ENCODE results near the gene DDX25.

DDX25 gene

DNA sequence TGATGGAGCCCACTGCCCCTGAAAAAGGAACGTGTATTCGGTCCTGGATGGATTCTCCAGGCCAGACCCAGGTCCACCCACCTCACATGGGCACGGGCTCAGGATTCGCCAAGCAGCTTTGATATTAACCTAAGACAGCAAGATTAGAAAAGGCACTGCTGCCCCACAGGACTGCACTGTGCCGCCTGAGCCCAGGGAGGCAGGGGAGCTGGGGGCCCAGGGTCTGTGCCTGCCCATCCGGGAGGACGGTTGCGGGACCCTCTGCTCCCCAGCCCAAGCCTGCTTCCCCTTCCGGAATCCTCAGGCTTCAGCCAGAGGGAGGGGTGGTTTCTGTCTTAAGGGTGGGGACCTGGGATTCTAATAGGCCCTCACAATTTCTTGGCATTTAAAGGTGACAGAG, 28.0 kb downstream of the DDX25 start:
- no peak overlapping the region for H2BK15ac ChIP-seq (ENCODE audit: low read length)
- H3K18ac ChIP-seq (ENCODE audit: low read length), result no peak overlapping the region
- no peaks in the 10 kb centered on the region for H3K36me3 ChIP-seq (replicated peaks in 1 of 2; ENCODE audit: control insufficient read depth in 2 of 2, insufficient read depth in 2 of 2, low read length in 2 of 2)
- H3K4ac ChIP-seq (ENCODE audit: low read length), result no peak overlapping the region
- peak overlapping the region; percentile 47 for H2AK5ac ChIP-seq (ENCODE audit: low read depth, low read length)
- H2BK120ac ChIP-seq (ENCODE audit: low read depth, low read length), result no peak overlapping the region
- no peak overlapping the region for H2BK12ac ChIP-seq (ENCODE audit: low read length)
- H3K4me3 ChIP-seq (ENCODE audit: low read length in 2 of 2), result no peak overlapping the region
- no peak for DNase-seq (ENCODE audit: low spot score)
- peaks cover 0 to 2% of the 10 kb centered on the region in 2 donors for H3K9me3 ChIP-seq (replicated peaks in 1 of 2; ENCODE audit: control insufficient read depth in 2 of 2, insufficient read depth in 1 of 2, low read depth in 1 of 2, low read length in 2 of 2)
- H3K27ac ChIP-seq (replicated peaks; ENCODE audit: low read length), result no peak overlapping the region
- H4K8ac ChIP-seq (ENCODE audit: low read depth, low read length), result no peak overlapping the region
- H2AFZ ChIP-seq (ENCODE audit: low read length), result no peak overlapping the region
- H3K4me2 ChIP-seq (ENCODE audit: insufficient read depth, low read length, poor library complexity, severe bottlenecking), result no peak overlapping the region
- peaks cover 0 to 5% of the 10 kb centered on the region in 2 donors for H3K4me1 ChIP-seq (ENCODE audit: control insufficient read depth in 2 of 2, insufficient read depth in 1 of 2, low read depth in 1 of 2, low read length in 2 of 2)
- H4K91ac ChIP-seq (ENCODE audit: low read depth, low read length, poor library complexity), result no peak overlapping the region
- no CpG with 5 or more reads among the region's 9 CpGs for WGBS, 2 donors (ENCODE audit: extremely low coverage in 2 of 2, insufficient read length in 2 of 2, insufficient replicate concordance in 1 of 2)
- H3K9ac ChIP-seq (ENCODE audit: low read depth, low read length, poor library complexity), result no peak overlapping the region
- H3K27me3 ChIP-seq (ENCODE audit: control insufficient read depth in 3 of 3, insufficient read depth in 3 of 3, low read depth in 1 of 3, low read length in 3 of 3), result peaks cover 0 to 13% (median 0%) of the 10 kb centered on the region in 3 experiments
- H3K23ac ChIP-seq (ENCODE audit: low read depth, low read length, poor library complexity), result no peak overlapping the region
- H3K79me1 ChIP-seq (ENCODE audit: low read depth, low read length), result no peaks in the 10 kb centered on the region
- H2BK5ac ChIP-seq (ENCODE audit: low read length), result no peak overlapping the region
- H3K14ac ChIP-seq (ENCODE audit: low read length), result no peak overlapping the region

- Histone ChIP-seq H3K14ac (ENCODE audit: low read length) (no peak overlapping the region), H3K4me2 (ENCODE audit: insufficient read depth, low read length, poor library complexity, severe bottlenecking) (no peak overlapping the region), H2AFZ (ENCODE audit: low read length) (no peak overlapping the region), H2BK12ac (ENCODE audit: low read length) (no peak overlapping the region), H3K18ac (ENCODE audit: low read length) (no peak overlapping the region), H3K27me3 (ENCODE audit: control insufficient read depth in 3 of 3, insufficient read depth in 3 of 3, low read depth in 1 of 3, low read length in 3 of 3) (peaks cover 0 to 13% (median 0%) of the 10 kb centered on the region in 3 experiments), H3K9me3 (replicated peaks in 1 of 2; ENCODE audit: control insufficient read depth in 2 of 2, insufficient read depth in 1 of 2, low read depth in 1 of 2, low read length in 2 of 2) (peaks cover 0 to 2% of the 10 kb centered on the region in 2 donors), H2BK15ac (ENCODE audit: low read length) (no peak overlapping the region), H3K9ac (ENCODE audit: low read depth, low read length, poor library complexity) (no peak overlapping the region), H3K79me1 (ENCODE audit: low read depth, low read length) (no peaks in the 10 kb centered on the region), H4K91ac (ENCODE audit: low read depth, low read length, poor library complexity) (no peak overlapping the region), H3K4me1 (ENCODE audit: control insufficient read depth in 2 of 2, insufficient read depth in 1 of 2, low read depth in 1 of 2, low read length in 2 of 2) (peaks cover 0 to 7% of the 10 kb centered on the region in 2 donors), H2BK5ac (ENCODE audit: low read length) (no peak overlapping the region), H2BK120ac (ENCODE audit: low read depth, low read length) (no peak overlapping the region), H3K4ac (ENCODE audit: low read length) (no peak overlapping the region), H4K8ac (ENCODE audit: low read depth, low read length) (no peak overlapping the region), H3K23ac (ENCODE audit: low read depth, low read length, poor library complexity) (no peak overlapping the region), H3K36me3 (replicated peaks in 1 of 2; ENCODE audit: control insufficient read depth in 2 of 2, insufficient read depth in 2 of 2, low read length in 2 of 2) (no peaks in the 10 kb centered on the region), H3K4me3 (ENCODE audit: low read length in 2 of 2) (no peak overlapping the region), H2AK5ac (ENCODE audit: low read depth, low read length) (no peak overlapping the region), H3K27ac (replicated peaks; ENCODE audit: low read length) (no peak overlapping the region)
- DNase-seq (ENCODE audit: low spot score), result no peak
- no CpG with 5 or more reads among the region's 12 CpGs for whole genome bisulfite sequencing, 2 donors (ENCODE audit: extremely low coverage in 2 of 2, insufficient read length in 2 of 2, insufficient replicate concordance in 1 of 2)
Measured at GRCh38 chr11:125933030-125933813, 28.9 kb downstream of the DDX25 start.

DNA sequence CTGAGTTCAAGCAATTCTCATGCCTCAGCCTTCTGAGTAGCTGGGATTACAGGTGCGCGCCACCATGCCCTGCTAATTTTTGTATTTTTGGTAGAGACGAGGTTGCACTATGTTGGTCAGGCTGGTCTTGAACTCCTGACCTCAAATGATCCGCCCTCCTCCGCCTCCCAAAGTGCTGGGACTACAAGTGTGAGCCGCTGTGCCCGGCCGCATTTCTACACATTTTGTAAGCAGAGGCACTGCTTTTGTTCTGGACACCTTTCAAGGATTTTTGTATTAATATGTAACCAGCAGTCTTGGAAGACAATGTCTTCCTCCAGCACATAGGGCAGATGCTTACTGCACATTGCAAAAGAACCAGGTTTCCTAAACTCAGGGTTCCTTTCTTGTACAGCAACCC, 30.2 kb downstream of the DDX25 start:
- H2BK15ac ChIP-seq (ENCODE audit: low read length), result no peak overlapping the region

GRCh38 chr11:125935056-125935455, 30.7 kb downstream of the DDX25 start:
- Histone ChIP-seq H2BK15ac (ENCODE audit: low read length) (no peak overlapping the region), H2AFZ (ENCODE audit: low read length) (no peak overlapping the region), H3K4me2 (ENCODE audit: insufficient read depth, low read length, poor library complexity, severe bottlenecking) (no peak overlapping the region), H3K9me3 (replicated peaks in 1 of 2; ENCODE audit: control insufficient read depth in 2 of 2, insufficient read depth in 1 of 2, low read depth in 1 of 2, low read length in 2 of 2) (peaks cover 0 to 2% of the 10 kb centered on the region in 2 donors), H3K27ac (replicated peaks; ENCODE audit: low read length) (no peak overlapping the region), H3K4me1 (ENCODE audit: control insufficient read depth in 2 of 2, insufficient read depth in 1 of 2, low read depth in 1 of 2, low read length in 2 of 2) (peaks cover 3 to 14% of the 10 kb centered on the region in 2 donors), H2BK120ac (ENCODE audit: low read depth, low read length) (no peak overlapping the region), H3K36me3 (replicated peaks in 1 of 2; ENCODE audit: control insufficient read depth in 2 of 2, insufficient read depth in 2 of 2, low read length in 2 of 2) (no peaks in the 10 kb centered on the region), H3K18ac (ENCODE audit: low read length) (no peak overlapping the region), H4K8ac (ENCODE audit: low read depth, low read length) (no peak overlapping the region), H3K4ac (ENCODE audit: low read length) (no peak overlapping the region), H2BK12ac (ENCODE audit: low read length) (no peak overlapping the region), H2AK5ac (ENCODE audit: low read depth, low read length) (no peak overlapping the region), H3K4me3 (ENCODE audit: low read length in 2 of 2) (no peak overlapping the region), H3K27me3 (ENCODE audit: control insufficient read depth in 3 of 3, insufficient read depth in 3 of 3, low read depth in 1 of 3, low read length in 3 of 3) (peaks cover 0 to 13% (median 0%) of the 10 kb centered on the region in 3 experiments), H3K23ac (ENCODE audit: low read depth, low read length, poor library complexity) (no peak overlapping the region), H2BK5ac (ENCODE audit: low read length) (no peak overlapping the region), H3K14ac (ENCODE audit: low read length) (no peak overlapping the region), H3K79me1 (ENCODE audit: low read depth, low read length) (no peaks in the 10 kb centered on the region), H3K9ac (ENCODE audit: low read depth, low read length, poor library complexity) (no peak overlapping the region), H4K91ac (ENCODE audit: low read depth, low read length, poor library complexity) (no peak overlapping the region)
- no CpG with 5 or more reads among the region's 2 CpGs for WGBS, 2 donors (ENCODE audit: extremely low coverage in 2 of 2, insufficient read length in 2 of 2, insufficient replicate concordance in 1 of 2)
- no peak for DNase-seq (ENCODE audit: low spot score)

More for the DNA sequence above, 30.2 kb downstream of the DDX25 start:
- Histone ChIP-seq H2BK120ac (ENCODE audit: low read depth, low read length) (no peak overlapping the region), H2BK5ac (ENCODE audit: low read length) (no peak overlapping the region), H3K4ac (ENCODE audit: low read length) (no peak overlapping the region), H3K36me3 (replicated peaks in 1 of 2; ENCODE audit: control insufficient read depth in 2 of 2, insufficient read depth in 2 of 2, low read length in 2 of 2) (no peaks in the 10 kb centered on the region), H3K4me1 (ENCODE audit: control insufficient read depth in 2 of 2, insufficient read depth in 1 of 2, low read depth in 1 of 2, low read length in 2 of 2) (peaks cover 3 to 14% of the 10 kb centered on the region in 2 donors), H2AFZ (ENCODE audit: low read length) (no peak overlapping the region), H3K27ac (replicated peaks; ENCODE audit: low read length) (no peak overlapping the region), H2AK5ac (ENCODE audit: low read depth, low read length) (no peak overlapping the region), H3K4me2 (ENCODE audit: insufficient read depth, low read length, poor library complexity, severe bottlenecking) (no peak overlapping the region), H3K14ac (ENCODE audit: low read length) (no peak overlapping the region), H3K9me3 (replicated peaks in 1 of 2; ENCODE audit: control insufficient read depth in 2 of 2, insufficient read depth in 1 of 2, low read depth in 1 of 2, low read length in 2 of 2) (peaks cover 0 to 2% of the 10 kb centered on the region in 2 donors), H3K9ac (ENCODE audit: low read depth, low read length, poor library complexity) (no peak overlapping the region), H4K8ac (ENCODE audit: low read depth, low read length) (no peak overlapping the region), H3K18ac (ENCODE audit: low read length) (no peak overlapping the region), H3K79me1 (ENCODE audit: low read depth, low read length) (no peaks in the 10 kb centered on the region), H3K27me3 (ENCODE audit: control insufficient read depth in 3 of 3, insufficient read depth in 3 of 3, low read depth in 1 of 3, low read length in 3 of 3) (peaks cover 0 to 13% (median 0%) of the 10 kb centered on the region in 3 experiments), H3K4me3 (ENCODE audit: low read length in 2 of 2) (no peak overlapping the region), H4K91ac (ENCODE audit: low read depth, low read length, poor library complexity) (no peak overlapping the region), H2BK12ac (ENCODE audit: low read length) (no peak overlapping the region), H3K23ac (ENCODE audit: low read depth, low read length, poor library complexity) (no peak overlapping the region)
- DNase-seq (ENCODE audit: low spot score), result no peak
- WGBS, 2 donors (ENCODE audit: extremely low coverage in 2 of 2, insufficient read length in 2 of 2, insufficient replicate concordance in 1 of 2), result no CpG with 5 or more reads among the region's 8 CpGs
